Cardiac muscle cell (in vitro differentiated cells and primary cell): Measurements from ENCODE around the gene SBF2. TPM values are rescaled to one million over a fixed set of nuclear protein-coding genes. Genes with fewer than 3 reads are reported as not detected.

Experiments
- DNase-seq, 2 donors: peaks; one replicate each; pipeline versions ENCODE4 v3.0.0 to v3.0.0-alpha.2; 2010 to 2017; ENCODE audit warnings: low read depth in 1 of 2, low spot score in 1 of 2
- H3K27ac ChIP-seq: fragments of 200-600 bp; sonication (generic); 2 replicates; pipeline ENCODE4 v1.5.1; 2016
- H3K27me3 ChIP-seq: fragments of 200-600 bp; sonication (generic); 2 replicates; pipeline ENCODE4 v1.6.0; 2016; ENCODE audit warnings: control low read depth
- H3K36me3 ChIP-seq: fragments of 200-600 bp; sonication (generic); 2 replicates; pipeline ENCODE4 v1.5.1; 2016; ENCODE audit warnings: control low read depth
- H3K4me1 ChIP-seq: fragments of 200-600 bp; sonication (generic); 2 replicates; pipeline ENCODE4 v1.8.1; 2017; ENCODE audit warnings: low read depth, mild to moderate bottlenecking, mixed run types
- H3K4me3 ChIP-seq: fragments of 200-600 bp; sonication (generic); 2 replicates; pipeline ENCODE4 v1.5.1; 2016; ENCODE audit warnings: mild to moderate bottlenecking
- H3K9me3 ChIP-seq: fragments of 200-600 bp; sonication (generic); 2 replicates; pipeline ENCODE4 v1.5.1; 2017; ENCODE audit warnings: low read depth, mild to moderate bottlenecking, control low read depth
- CTCF ChIP-seq: IDR thresholded peaks from 2 replicates; pipeline ENCODE4 v1.5.1; 2012; ENCODE audit warnings: low read depth, mild to moderate bottlenecking, low read length
- polyA plus RNA-seq: library from polyadenylated mRNA; unstranded; fragments of >200 nt; fragmentation: Nextera tagmentation; extraction: Ambion mirVana; gene quantifications from 2 replicates; pipeline ENCODE4 v1.2.1, GENCODE V29; 2016
- total RNA-seq: library from RNA; depleted of rRNA; stranded (reverse); fragments of >200 nt; gene quantifications from 2 replicates; pipeline ENCODE4 v1.2.3, GENCODE V29; 2016

Gene SBF2
- total and polyA plus RNA-seq, 2 experiments from 2014 or later = 13.3 to 32.3 TPM

GRCh38 chr11:10114593-10115404 is 179.2 kb downstream of the SBF2 start:
- Histone ChIP-seq H3K36me3 (no peaks in the 10 kb centered on the region), H3K27me3 (no peaks in the 10 kb centered on the region), H3K9me3 (no peaks in the 10 kb centered on the region), H3K4me1 (no peaks in the 10 kb centered on the region), H3K27ac (no peak overlapping the region), H3K4me3 (no peak overlapping the region)
- no peak for DNase-seq
- no peak for TF ChIP-seq CTCF

- DNase-seq = no peak
- Histone ChIP-seq H3K4me1 (no peaks in the 10 kb centered on the region), H3K27ac (no peak overlapping the region), H3K27me3 (no peaks in the 10 kb centered on the region), H3K4me3 (no peak overlapping the region), H3K36me3 (no peaks in the 10 kb centered on the region), H3K9me3 (no peaks in the 10 kb centered on the region)
- TF ChIP-seq CTCF = no peak
Measured at GRCh38 chr11:10113852-10114251, 180.2 kb downstream of the SBF2 start.

GRCh38 chr11:10109806-10110205 is 184.2 kb downstream of the SBF2 start:
- Histone ChIP-seq H3K27me3 (no peaks in the 10 kb centered on the region), H3K4me3 (no peak overlapping the region), H3K4me1 (no peaks in the 10 kb centered on the region), H3K9me3 (no peaks in the 10 kb centered on the region), H3K27ac (no peak overlapping the region), H3K36me3 (no peaks in the 10 kb centered on the region)
- DNase-seq = peak in 1 of 2 donors; percentile 92
- TF ChIP-seq CTCF = no peak

DNA sequence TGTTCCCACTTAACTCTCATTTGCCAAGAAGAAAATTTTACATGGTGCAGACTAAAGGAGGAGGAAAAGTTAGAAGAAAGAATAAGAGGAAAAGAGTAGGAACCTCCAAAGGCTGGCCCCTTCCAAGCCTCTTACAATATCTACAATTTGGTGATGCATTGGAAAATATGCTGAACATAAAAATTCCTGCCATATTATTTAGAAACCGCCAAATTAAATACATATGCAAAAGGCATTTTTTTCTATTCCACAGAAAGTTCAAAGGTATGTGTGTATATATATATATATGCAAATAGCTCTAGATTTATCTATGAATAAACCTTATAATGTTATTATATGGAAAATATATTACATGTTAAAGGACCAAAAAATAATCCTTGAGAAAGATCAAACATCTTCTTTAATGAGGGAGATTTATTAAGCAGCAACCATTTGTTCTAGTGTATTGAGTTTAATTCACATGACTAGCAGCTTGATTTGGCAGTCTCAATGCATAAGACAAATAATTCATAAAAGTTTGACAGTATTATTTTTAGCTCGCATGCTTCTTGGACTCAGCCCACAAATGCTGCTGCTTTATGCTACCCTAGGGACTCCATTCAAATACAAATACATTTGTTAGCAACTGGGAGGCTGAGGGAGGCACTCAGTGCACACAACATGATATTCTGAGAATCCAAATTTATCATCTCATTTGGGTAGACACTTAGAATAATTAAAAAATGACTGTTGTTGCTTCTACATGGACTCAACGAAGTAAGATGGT is 184.9 kb downstream of the SBF2 start:
- no peak for TF ChIP-seq CTCF
- Histone ChIP-seq H3K36me3 (no peaks in the 10 kb centered on the region), H3K27me3 (no peaks in the 10 kb centered on the region), H3K4me1 (no peaks in the 10 kb centered on the region), H3K9me3 (no peaks in the 10 kb centered on the region), H3K27ac (no peak overlapping the region), H3K4me3 (no peak overlapping the region)
- DNase-seq = peak in 1 of 2 donors; percentile 70

DNA sequence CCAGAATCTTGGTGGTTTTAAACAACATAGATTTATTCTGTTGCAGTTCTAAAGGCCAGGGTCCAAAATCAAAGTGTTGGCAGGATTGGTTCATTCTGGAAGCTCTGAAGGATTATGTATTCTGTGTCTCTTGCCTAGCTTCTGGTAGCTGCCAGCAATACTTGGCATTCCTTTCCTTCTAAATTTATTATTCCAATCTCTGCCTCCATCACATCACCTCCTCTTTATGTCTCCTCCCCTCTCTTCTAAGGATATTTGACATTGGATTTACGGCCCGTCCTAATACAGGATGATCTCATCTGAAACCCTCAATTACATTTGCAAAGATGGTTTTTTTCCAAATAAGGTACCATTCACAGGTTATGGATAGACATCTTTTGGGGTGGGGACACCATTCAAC is 186.5 kb downstream of the SBF2 start:
- no peak overlapping the region for H3K4me3 ChIP-seq
- H3K4me1 ChIP-seq = no peaks in the 10 kb centered on the region
- TF ChIP-seq CTCF = no peak
- DNase-seq = no peak
- H3K36me3 ChIP-seq = no peaks in the 10 kb centered on the region
- H3K9me3 ChIP-seq = no peaks in the 10 kb centered on the region
- H3K27me3 ChIP-seq = no peaks in the 10 kb centered on the region
- no peak overlapping the region for H3K27ac ChIP-seq
